Urinary bladder (tissue), 4 donors: ENCODE measurements around the gene MAP3K21. TPM values are rescaled to one million over a fixed set of nuclear protein-coding genes. Genes with fewer than 3 reads are reported as not detected.

Experiments used
- DNase-seq: peaks from one replicate; pipeline ENCODE4 v3.0.0-alpha.2; 2015; ENCODE audit errors: extremely low spot score
- H3K27ac ChIP-seq: one replicate; pipeline ENCODE4 v1.5.1; 2013; ENCODE audit warnings: low read depth, mild to moderate bottlenecking, moderate library complexity
- H3K36me3 ChIP-seq: one replicate; pipeline ENCODE4 v1.6.1; 2013; ENCODE audit warnings: mild to moderate bottlenecking, moderate library complexity; ENCODE audit not compliant: insufficient read depth
- H3K4me1 ChIP-seq: one replicate; pipeline ENCODE4 v1.6.1; 2013; ENCODE audit warnings: mild to moderate bottlenecking, moderate library complexity; ENCODE audit not compliant: insufficient read depth
- H3K4me3 ChIP-seq: one replicate; pipeline ENCODE4 v1.5.1; 2013; ENCODE audit warnings: low read depth, low read length
- WGBS: extraction: QIAGEN DNeasy Blood & Tissue Kit; methylation state at CpG from one replicate; pipeline ENCODE4 v1.1.7; 2013; 5-methylcytosine and 5-hydroxymethylcytosine counted together
- polyA plus RNA-seq: library from polyadenylated mRNA; stranded (reverse); fragments of 200-250 nt; gene quantifications from one replicate; pipeline ENCODE4 v1.2.3, GENCODE V29; 2013
- total RNA-seq: library from RNA; depleted of rRNA; stranded (reverse); fragments of >200 nt; gene quantifications from one replicate; pipeline ENCODE4 v1.2.3, GENCODE V29; 2014
- donor health status: healthy with polysubstance abuse.
- donor health status: healthy.

The MAP3K21 gene
- total and polyA plus RNA-seq, 2 donors, result 0.44 to 2.6 TPM

GRCh38 chr1:233304489-233305102 is 22.9 kb upstream of the MAP3K21 start:
- no peaks in the 10 kb centered on the region for H3K36me3 ChIP-seq
- H3K4me1 ChIP-seq, result no peaks in the 10 kb centered on the region
- no peak for DNase-seq
- no peak overlapping the region for H3K27ac ChIP-seq
- no peak overlapping the region for H3K4me3 ChIP-seq
- WGBS, result 0% methylated on average over 1 of the region's 1 CpG

DNA sequence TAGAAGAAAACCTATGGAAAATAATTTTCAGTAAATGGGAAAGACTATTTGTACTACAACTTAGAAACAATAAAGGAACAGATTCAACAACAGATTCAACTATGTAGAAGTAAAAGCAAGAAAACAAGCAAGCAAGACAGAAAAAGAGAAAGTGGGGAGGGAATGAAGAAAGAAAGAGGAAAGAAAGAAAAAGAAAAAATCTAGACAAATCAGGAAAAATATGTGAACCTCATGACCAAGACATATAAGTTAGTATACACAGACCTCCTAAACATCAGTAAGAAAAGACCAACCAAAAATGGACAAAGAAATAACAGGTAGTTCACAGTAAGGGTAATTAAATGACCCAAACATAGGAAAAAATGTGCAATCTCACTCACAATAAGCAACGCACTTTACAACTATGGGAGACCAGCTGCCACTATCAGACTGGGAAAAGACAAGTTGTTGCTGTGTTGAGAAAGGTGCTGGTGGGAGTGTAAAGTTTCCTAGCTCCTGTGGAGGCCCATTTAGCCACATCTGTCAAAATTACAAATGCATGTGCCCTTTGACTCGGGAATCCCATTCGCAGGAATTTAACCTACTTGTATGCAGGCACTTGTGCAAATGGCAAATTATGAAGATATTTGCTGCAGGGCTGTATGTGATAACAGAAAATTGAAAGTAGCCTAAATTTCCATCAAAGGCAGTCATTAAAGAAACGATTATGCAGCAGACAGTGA is 13.9 kb upstream of the MAP3K21 start:
- WGBS, result 74% methylated on average over 4 of the region's 4 CpGs
- no peaks in the 10 kb centered on the region for H3K36me3 ChIP-seq
- DNase-seq, result no peak
- no peak overlapping the region for H3K27ac ChIP-seq
- no peak overlapping the region for H3K4me3 ChIP-seq
- no peaks in the 10 kb centered on the region for H3K4me1 ChIP-seq

- WGBS, result 55% methylated on average over 1 of the region's 1 CpG
- Histone ChIP-seq H3K27ac (no peak overlapping the region), H3K4me3 (no peak overlapping the region)
Measured at GRCh38 chr1:233315718-233316301, 11.7 kb upstream of the MAP3K21 start.

GRCh38 chr1:233316473-233316872 is 11.1 kb upstream of the MAP3K21 start:
- H3K36me3 ChIP-seq, result no peaks in the 10 kb centered on the region
- no peak for DNase-seq
- WGBS, result 67% methylated on average over 1 of the region's 1 CpG
- H3K4me3 ChIP-seq, result no peak overlapping the region
- H3K4me1 ChIP-seq, result no peaks in the 10 kb centered on the region
- H3K27ac ChIP-seq, result no peak overlapping the region

More at GRCh38 chr1:233315718-233316301, 11.7 kb upstream of the MAP3K21 start:
- Histone ChIP-seq H3K4me1 (no peaks in the 10 kb centered on the region), H3K36me3 (no peaks in the 10 kb centered on the region)
- DNase-seq, result no peak

GRCh38 chr1:233319272-233319671 is 8.3 kb upstream of the MAP3K21 start:
- Histone ChIP-seq H3K4me1 (no peaks in the 10 kb centered on the region), H3K36me3 (no peaks in the 10 kb centered on the region), H3K27ac (no peak overlapping the region), H3K4me3 (no peak overlapping the region)
- no peak for DNase-seq
- 59% methylated on average over 6 of the region's 6 CpGs for WGBS

DNA sequence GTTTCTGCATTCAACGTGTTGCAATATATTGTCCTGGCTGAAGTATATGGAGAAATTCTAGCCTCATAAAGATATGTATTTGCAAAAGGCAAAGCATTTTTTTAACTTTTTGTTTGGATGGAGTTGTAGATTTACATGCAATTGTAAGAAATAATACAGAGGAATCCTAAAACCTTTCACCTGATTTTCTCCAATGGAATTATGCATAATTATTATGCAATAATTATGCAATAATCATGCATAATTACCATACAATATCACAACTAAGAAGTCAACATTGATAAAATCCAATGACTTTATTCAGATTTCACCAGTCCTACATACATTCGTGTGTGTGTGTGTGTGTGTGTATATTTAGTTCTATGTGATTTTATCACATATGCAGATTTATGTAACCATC is 7.5 kb upstream of the MAP3K21 start:
- DNase-seq, result no peak
- Histone ChIP-seq H3K27ac (no peak overlapping the region), H3K4me3 (no peak overlapping the region), H3K36me3 (no peaks in the 10 kb centered on the region), H3K4me1 (no peaks in the 10 kb centered on the region)
- WGBS, result 57% methylated on average over 2 of the region's 2 CpGs

DNA sequence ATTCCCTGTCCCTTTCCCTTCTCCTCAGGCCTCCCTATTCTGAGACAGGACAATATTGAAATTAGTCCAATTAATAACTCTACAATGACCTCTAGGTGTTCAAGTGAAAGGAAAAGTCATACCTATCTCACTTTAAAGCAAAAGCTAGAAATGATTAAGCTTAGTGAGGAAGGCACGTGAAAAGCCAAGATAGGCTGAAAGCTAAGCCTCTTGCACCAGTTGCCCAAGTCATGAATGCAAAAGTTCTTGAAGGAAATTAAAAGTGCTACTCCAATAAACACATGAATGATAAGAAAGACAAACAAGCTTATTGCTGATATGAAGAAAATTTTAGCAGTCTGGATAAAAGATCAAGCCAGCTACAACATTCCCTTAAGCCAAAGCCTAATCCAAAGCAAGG is 3.8 kb upstream of the MAP3K21 start:
- 77% methylated on average over 1 of the region's 1 CpG for WGBS
- H3K36me3 ChIP-seq, result no peaks in the 10 kb centered on the region
- no peak for DNase-seq
- H3K27ac ChIP-seq, result no peak overlapping the region
- H3K4me3 ChIP-seq, result no peak overlapping the region
- no peaks in the 10 kb centered on the region for H3K4me1 ChIP-seq

GRCh38 chr1:233326319-233326718 is 1.2 kb upstream of the MAP3K21 start:
- no peak for DNase-seq
- H3K4me3 ChIP-seq, result no peak overlapping the region
- H3K36me3 ChIP-seq, result no peaks in the 10 kb centered on the region
- H3K4me1 ChIP-seq, result no peaks in the 10 kb centered on the region
- H3K27ac ChIP-seq, result no peak overlapping the region

GRCh38 chr1:233326811-233327650 is 493 bp upstream of the MAP3K21 start:
- Histone ChIP-seq H3K4me3 (peak overlapping the region; percentile 59), H3K4me1 (no peaks in the 10 kb centered on the region), H3K36me3 (no peaks in the 10 kb centered on the region), H3K27ac (no peak overlapping the region)
- 3% methylated on average over 48 of the region's 49 CpGs for WGBS
- peak; percentile 53 for DNase-seq

- WGBS, result 1% methylated on average over 96 of the region's 96 CpGs
- DNase-seq, result no peak
- peak overlapping the region; percentile 59 for H3K4me3 ChIP-seq
Measured at GRCh38 chr1:233328142-233328921, 808 bp downstream of the MAP3K21 start.

GRCh38 chr1:233331676-233332519 is 4.4 kb downstream of the MAP3K21 start:
- Histone ChIP-seq H3K4me1 (no peaks in the 10 kb centered on the region), H3K27ac (no peak overlapping the region), H3K4me3 (no peak overlapping the region), H3K36me3 (no peaks in the 10 kb centered on the region)
- WGBS, result 81% methylated on average over 8 of the region's 8 CpGs
- DNase-seq, result no peak

More at GRCh38 chr1:233328142-233328921, 808 bp downstream of the MAP3K21 start:
- H3K4me1 ChIP-seq, result no peaks in the 10 kb centered on the region
- no peak overlapping the region for H3K27ac ChIP-seq
- H3K36me3 ChIP-seq, result no peaks in the 10 kb centered on the region

GRCh38 chr1:233333086-233333485 is 5.6 kb downstream of the MAP3K21 start:
- WGBS, result 100% methylated on average over 1 of the region's 1 CpG
- DNase-seq, result no peak
- no peak overlapping the region for H3K27ac ChIP-seq
- no peak overlapping the region for H3K4me3 ChIP-seq
- H3K4me1 ChIP-seq, result no peaks in the 10 kb centered on the region
- no peaks in the 10 kb centered on the region for H3K36me3 ChIP-seq
